MG63 (cell line): ENCODE measurements around the gene TMEM209. TPM values are rescaled to one million over a fixed set of nuclear protein-coding genes. Genes with fewer than 3 reads are reported as not detected.
"Not testable (repeated sequence)": the region's sequence is repeated elsewhere in the genome, so short reads cannot be mapped to it uniquely, and the experiment has no call there.

ENCODE experiments used
- DNase-seq: peaks from one replicate; pipeline ENCODE4 v3.0.0-alpha.2; 2020
- H3K27me3 ChIP-seq: fragments of 250-450 bp; sonication (Bioruptor Pico); 2 replicates; pipeline ENCODE4 v1.5.1; 2020; ENCODE audit warnings: mild to moderate bottlenecking, moderate library complexity
- H3K36me3 ChIP-seq: fragments of 250-450 bp; sonication (Bioruptor Pico); 2 replicates; pipeline ENCODE4 v1.5.1; 2020; ENCODE audit warnings: mild to moderate bottlenecking, moderate library complexity
- H3K4me3 ChIP-seq: fragments of 250-450 bp; sonication (Bioruptor Pico); 2 replicates; pipeline ENCODE4 v1.5.1; 2020; ENCODE audit warnings: mild to moderate bottlenecking, moderate library complexity
- H3K9me3 ChIP-seq: fragments of 250-450 bp; sonication (Bioruptor Pico); 2 replicates; pipeline ENCODE4 v1.5.1; 2020; ENCODE audit warnings: mild to moderate bottlenecking, moderate library complexity
- total RNA-seq: library from RNA; depleted of rRNA; stranded (reverse); fragments of >200 nt; shearing (Covaris generic); gene quantifications from 2 replicates; pipeline ENCODE4 v1.2.3, GENCODE V29; 2014; ENCODE audit warnings: low replicate concordance

The TMEM209 gene
- total RNA-seq, 1 experiment from 2014 or later = 5.1 TPM

DNA sequence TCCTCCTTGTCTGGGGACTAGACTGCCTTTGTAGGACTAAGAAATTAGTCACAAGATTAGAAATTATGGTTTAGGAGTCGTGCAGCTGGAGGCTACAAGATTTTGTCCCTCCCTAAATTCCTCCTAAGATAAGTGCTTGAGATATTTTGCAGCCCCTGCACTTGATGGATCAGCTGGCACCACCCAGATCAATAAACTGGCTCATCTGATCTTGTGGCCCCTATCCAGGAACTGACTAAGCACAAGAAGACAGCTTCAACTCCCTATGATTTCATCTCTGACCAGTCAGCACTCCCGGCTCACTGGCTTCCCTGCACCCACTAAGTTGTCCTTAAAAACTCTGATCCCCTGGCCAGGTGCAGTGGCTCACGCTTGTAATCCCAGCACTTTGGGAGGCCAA lies 19.7 kb upstream of the TMEM209 start:
- not testable (repeated sequence) for H3K9me3 ChIP-seq, H3K27me3 ChIP-seq, H3K36me3 ChIP-seq, H3K4me3 ChIP-seq
- DNase-seq = peak; percentile 55

DNA sequence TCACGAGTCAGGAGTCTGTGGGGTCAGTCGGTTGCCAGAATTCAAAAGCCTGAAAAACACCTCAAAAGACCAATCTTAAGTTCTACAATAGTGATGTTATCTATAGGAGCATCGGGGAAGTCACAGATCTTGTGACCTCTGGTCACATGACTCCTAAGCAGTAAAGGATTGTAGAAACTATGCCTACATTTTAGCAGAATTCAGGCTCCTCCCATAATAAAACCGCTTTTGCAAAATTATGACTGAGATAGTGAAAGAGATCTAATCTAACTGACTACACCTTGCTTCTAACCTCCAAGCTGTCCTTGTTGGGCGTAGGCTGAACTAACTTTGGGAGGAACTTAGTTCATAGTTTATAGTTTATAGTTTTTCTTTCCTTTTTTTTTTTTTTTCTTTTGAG lies 19.0 kb upstream of the TMEM209 start:
- Histone ChIP-seq H3K9me3 (no peaks in the 10 kb centered on the region), H3K27me3 (no peaks in the 10 kb centered on the region), H3K4me3 (no peak overlapping the region), H3K36me3 (no peaks in the 10 kb centered on the region)
- DNase-seq = no peak

DNA sequence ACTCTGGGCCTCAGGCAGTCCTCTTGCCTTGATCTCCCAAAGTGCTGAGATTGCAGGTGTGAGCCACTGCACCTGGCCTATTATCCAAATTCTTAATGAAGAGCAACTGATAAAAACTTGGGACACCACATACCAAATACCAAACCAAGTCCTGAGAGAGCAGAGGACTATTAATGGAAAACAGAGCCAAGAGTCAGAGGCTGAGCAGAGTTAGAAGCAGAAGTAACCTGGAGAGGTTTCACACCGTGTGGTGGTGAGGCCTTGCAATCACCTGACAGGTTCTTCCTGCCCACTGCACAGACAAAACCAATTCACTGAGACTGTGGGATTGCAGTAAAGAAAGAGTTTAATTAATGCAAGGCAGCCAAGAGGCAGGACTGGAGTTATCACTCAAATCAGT lies 18.4 kb upstream of the TMEM209 start:
- Histone ChIP-seq H3K4me3 (no peak overlapping the region), H3K27me3 (no peaks in the 10 kb centered on the region), H3K36me3 (no peaks in the 10 kb centered on the region), H3K9me3 (no peaks in the 10 kb centered on the region)
- no peak for DNase-seq

DNA sequence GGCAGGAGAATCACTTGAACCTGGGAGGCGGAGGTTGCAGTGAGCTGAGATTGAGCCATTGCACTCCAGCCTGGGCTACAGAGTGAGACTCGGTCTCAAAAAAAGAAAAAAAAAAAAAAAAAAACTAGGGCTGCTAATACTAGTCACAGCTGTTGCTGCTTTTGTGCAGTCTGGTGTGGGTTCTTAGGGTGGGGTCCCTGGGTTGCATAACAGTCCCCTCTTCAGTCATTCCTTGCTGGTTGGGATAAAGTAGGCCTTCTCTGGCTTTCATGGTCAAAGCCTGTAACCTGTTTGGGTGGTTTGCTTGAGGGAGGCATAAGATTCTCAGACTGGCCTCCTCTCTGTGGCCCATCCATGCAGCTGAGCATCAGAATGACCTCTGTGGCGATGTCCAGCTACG lies 16.5 kb upstream of the TMEM209 start:
- Histone ChIP-seq H3K27me3 (no peaks in the 10 kb centered on the region), H3K4me3 (no peak overlapping the region), H3K36me3 (no peaks in the 10 kb centered on the region), H3K9me3 (no peaks in the 10 kb centered on the region)
- DNase-seq = no peak

DNA sequence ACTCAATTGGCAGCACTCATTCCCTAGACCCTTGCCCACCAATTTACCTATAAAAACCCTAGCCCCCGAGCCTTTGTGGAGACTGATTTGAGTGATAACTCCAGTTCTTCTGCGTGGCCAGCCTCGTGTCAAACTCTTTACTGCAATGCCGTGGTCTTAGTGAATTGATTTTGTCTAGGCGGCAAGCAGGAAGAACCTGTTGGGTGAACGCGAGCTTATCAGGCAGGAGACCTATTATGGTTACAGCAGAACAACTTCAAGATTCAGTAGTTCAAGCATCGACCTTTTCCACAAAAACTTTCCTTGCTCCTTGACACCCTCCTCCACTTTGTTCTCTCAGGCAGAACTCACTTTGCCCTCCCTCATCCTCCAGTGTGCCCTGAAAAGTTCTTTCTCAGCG lies 14.7 kb upstream of the TMEM209 start:
- Histone ChIP-seq H3K9me3 (no peaks in the 10 kb centered on the region), H3K36me3 (no peaks in the 10 kb centered on the region), H3K27me3 (no peaks in the 10 kb centered on the region), H3K4me3 (no peak overlapping the region)
- DNase-seq = no peak

DNA sequence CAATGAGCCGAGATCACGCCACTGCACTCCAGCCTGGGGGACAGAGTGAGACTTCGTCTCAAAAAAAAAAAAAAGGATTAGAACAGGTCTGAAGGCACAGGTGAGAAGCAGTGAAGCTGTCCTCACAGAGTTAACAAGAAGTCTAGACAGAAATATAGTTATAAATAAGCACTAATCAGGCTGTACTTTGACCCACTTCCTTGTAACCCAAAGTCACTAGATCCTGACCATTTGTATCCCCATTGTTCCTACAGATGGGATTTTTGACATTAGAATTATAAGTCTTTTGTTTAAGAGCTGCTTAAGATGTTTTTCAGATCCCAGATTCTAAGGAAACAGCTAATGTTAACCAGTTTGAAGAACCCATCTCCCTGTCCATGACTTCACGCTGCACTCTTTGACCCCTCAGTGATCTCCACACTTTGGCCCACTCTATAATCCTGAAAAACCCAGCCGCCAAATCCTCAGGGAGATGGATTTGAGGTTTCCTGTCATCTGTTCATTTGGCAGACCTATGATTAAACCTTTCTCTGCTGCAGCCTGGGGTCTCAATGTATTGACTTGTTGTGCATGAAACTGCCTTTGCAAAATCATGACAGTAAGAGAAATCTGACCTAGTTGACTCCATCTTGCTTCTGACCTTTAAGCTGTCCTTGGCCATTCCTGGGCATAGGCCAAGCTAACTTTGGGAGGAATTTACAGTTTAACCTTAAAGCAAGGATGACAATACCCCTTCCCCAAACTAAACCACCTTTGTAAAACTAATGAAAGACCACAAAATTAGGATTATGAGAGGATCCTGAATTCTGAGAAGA lies 13.8 kb upstream of the TMEM209 start:
- no peaks in the 10 kb centered on the region for H3K36me3 ChIP-seq
- no peaks in the 10 kb centered on the region for H3K9me3 ChIP-seq
- H3K4me3 ChIP-seq = no peak overlapping the region
- DNase-seq = no peak
- H3K27me3 ChIP-seq = no peaks in the 10 kb centered on the region

DNA sequence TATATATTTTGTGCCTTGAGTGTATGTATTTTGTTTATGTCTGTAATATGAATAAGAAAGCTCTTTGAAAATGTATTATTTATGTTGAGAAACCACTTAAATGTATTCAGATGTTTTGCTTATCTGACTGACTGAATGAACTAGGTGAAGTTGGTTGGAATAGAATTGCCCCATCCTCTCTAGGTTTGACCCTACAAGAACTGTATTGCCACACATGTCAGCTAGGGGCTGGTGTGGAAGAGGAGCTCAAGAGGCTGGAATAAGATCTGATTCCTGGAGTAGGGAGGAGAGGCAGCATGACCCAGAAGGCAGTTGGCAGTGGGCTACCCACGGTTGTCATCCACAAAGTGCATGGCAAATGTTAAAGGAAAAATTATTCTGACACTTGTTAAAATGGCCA lies 11.5 kb upstream of the TMEM209 start:
- H3K27me3 ChIP-seq = no peaks in the 10 kb centered on the region
- no peaks in the 10 kb centered on the region for H3K36me3 ChIP-seq
- H3K4me3 ChIP-seq = no peak overlapping the region
- H3K9me3 ChIP-seq = no peaks in the 10 kb centered on the region
- DNase-seq = no peak

DNA sequence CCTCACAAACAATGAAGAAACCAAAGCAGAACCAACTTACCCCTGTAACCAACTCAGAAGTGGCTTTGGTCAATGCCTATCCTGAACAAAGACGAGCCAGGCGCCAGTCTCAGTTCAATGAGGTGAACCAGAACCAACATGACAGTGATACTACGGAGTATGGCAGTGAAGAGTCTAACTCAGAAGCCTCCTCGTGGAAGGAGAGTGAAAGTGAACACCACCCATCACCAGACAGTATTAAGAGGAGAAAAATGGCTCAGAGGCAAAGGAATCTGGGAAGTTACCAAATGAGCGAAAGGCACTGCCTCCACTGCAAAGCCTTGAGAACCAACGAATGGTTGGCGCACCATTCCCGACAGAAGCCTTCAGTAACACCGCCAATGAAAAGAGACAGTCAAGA lies 10.8 kb upstream of the TMEM209 start:
- Histone ChIP-seq H3K4me3 (no peak overlapping the region), H3K9me3 (no peaks in the 10 kb centered on the region), H3K27me3 (no peaks in the 10 kb centered on the region), H3K36me3 (no peaks in the 10 kb centered on the region)
- no peak for DNase-seq

DNA sequence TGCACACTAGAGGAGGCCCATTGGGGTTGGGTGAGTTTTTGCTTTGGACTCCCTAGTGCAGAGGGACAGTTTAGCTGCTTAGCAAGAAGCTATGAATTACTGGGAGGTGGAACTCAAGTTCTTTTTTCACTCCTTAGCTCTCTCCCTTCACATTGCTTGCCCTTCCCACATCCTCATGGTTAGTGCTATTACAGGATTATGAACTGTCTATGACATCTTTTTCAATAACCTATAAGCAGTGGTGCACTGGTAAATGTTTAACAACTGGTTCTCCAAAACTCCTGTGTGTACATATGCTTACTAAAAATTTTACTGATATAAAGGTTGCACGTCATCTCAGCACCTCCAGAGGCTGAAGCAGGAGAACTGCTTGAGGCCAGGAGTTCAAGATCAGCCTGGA lies 8.6 kb upstream of the TMEM209 start:
- H3K4me3 ChIP-seq = no peak overlapping the region
- H3K9me3 ChIP-seq = no peaks in the 10 kb centered on the region

DNA sequence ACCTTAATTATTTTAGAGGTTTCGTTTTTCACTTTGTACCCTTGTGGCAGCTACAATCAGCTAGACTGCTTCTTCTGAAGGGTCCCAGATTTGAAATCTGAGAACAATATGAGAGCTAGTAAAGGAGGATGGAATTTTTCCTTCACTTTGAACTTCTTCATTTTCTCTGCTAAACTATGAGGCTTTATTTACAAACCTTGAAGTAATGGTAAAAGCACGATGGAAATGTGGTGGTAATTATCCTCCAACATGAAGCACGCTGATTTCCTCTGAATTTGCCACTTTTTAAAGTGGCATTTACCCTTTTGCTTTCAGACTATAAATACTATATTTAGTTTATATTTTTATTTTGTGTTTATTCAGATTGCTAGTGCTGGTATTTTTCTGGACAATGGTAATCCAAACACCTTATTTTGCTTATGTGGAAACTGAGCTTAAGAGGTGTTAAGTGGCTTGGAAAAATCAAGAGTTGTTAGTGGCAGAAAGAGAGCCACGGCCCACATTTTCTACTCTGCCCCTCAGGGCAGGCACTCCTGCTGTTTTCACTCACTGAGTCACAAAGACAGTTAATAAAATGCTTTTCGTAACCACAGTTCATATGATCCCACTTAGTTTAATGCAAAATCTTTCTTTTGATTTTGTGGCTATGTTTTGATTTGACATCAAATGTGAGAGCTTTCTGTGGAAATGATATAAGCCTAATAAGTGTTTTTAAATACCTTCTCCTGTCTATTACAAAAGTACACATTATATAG lies 5.2 kb upstream of the TMEM209 start:
- H3K36me3 ChIP-seq = no peaks in the 10 kb centered on the region
- 0 out of 2 replicates have a peak overlapping the region, but pooled peaks have one; percentile 5 for H3K4me3 ChIP-seq
- H3K27me3 ChIP-seq = no peaks in the 10 kb centered on the region

More for the DNA sequence above, 8.6 kb upstream of the TMEM209 start:
- Histone ChIP-seq H3K27me3 (no peaks in the 10 kb centered on the region), H3K36me3 (no peaks in the 10 kb centered on the region)
- DNase-seq = no peak

DNA sequence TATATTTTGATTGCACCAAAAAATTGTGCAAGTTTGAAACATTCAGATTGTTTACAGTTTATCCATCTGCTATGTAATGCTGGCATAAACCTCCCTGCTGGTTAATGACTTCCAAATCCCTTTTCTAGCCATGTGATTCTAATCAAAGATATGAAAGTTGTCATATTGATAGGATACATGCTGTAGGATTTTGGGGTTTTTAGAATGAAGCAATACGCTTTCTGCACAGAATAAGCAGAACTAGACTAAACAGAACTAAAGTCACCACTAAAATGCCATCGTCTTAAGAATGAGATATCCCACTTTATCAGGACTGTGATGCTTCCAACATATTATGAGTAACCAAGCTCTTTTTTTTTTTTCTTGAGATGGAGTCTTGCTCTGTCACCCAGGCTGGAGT lies 3.3 kb upstream of the TMEM209 start:
- Histone ChIP-seq H3K36me3 (peaks cover 7% of the 10 kb centered on the region), H3K4me3 (no peak overlapping the region), H3K9me3 (no peaks in the 10 kb centered on the region), H3K27me3 (no peaks in the 10 kb centered on the region)
- no peak for DNase-seq

More for the DNA sequence above, 5.2 kb upstream of the TMEM209 start:
- DNase-seq = peak; percentile 27
- no peaks in the 10 kb centered on the region for H3K9me3 ChIP-seq

DNA sequence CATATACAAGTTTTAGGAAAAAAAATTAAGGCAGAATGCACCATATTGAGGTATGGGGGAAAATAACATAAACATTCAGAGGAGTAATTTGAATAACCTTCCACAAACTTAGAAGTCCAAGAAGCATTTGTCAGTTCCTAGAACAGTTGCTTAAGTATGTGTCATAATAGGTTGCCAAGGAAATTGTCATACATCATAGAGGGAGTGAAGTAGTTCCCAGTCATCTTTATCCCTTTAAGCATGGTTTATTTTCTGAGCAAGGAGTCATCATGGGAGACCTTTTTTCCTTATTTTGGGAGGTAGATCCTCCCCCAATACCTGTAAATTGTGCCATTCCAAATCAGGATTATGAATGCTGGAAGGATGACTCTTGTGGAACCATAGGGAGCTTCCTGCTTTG lies 2.4 kb upstream of the TMEM209 start, which contains the start of gene SSMEM1:
SSMEM1 (plus strand) TSS at position 219 of the 400 bp plus-strand sequence; CDS start at position 270, 51 bp downstream.
- no peak for DNase-seq
- H3K9me3 ChIP-seq = no peaks in the 10 kb centered on the region
- no peaks in the 10 kb centered on the region for H3K27me3 ChIP-seq
- no peak within 1 kb of the TSS for H3K4me3 ChIP-seq
- H3K36me3 ChIP-seq = peaks cover 13% of the 10 kb centered on the region

DNA sequence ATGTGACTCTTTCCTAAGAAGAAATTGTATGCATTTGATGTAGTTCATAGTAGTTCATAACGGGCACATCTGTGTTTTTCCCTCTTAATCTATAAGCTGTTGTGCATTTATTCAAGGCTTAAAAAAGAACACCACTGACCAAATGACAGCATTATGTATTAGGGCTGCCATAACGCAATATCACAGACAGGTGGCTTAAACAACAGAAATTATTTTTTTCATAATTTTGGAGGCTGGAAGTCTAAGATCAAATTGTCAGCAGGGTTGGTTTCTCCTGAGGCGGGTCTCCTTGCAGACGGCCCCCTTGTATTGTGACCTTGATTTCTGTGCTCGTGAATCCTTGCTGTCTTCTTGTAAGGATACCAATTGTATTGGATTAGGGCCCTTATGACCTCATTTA lies 1.8 kb upstream of the TMEM209 start:
- no peaks in the 10 kb centered on the region for H3K9me3 ChIP-seq
- peaks cover 17% of the 10 kb centered on the region for H3K36me3 ChIP-seq
- H3K4me3 ChIP-seq = no peak overlapping the region
- DNase-seq = no peak
- no peaks in the 10 kb centered on the region for H3K27me3 ChIP-seq

DNA sequence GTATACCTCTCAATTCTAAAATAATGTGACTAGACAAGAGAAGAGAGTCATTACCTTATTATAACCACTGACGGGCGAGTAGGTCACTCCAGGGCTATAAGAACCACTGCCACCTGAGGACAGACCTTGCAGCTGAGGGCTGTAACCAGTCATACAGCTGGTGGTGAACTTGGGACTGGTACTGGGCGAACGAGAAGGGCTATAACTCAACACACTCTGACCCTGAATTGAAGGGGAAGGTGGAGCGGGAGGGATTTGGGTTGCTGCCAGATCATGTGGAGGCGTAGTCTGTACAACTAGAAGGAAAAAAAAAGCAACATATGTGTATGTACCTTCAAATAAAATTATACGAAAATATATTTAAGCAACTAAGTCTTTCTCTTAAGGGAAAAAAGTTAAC lies 3.4 kb downstream of the TMEM209 start:
- Histone ChIP-seq H3K36me3 (peaks cover 55% of the 10 kb centered on the region), H3K4me3 (no peak overlapping the region), H3K27me3 (no peaks in the 10 kb centered on the region), H3K9me3 (no peaks in the 10 kb centered on the region)
- DNase-seq = no peak

DNA sequence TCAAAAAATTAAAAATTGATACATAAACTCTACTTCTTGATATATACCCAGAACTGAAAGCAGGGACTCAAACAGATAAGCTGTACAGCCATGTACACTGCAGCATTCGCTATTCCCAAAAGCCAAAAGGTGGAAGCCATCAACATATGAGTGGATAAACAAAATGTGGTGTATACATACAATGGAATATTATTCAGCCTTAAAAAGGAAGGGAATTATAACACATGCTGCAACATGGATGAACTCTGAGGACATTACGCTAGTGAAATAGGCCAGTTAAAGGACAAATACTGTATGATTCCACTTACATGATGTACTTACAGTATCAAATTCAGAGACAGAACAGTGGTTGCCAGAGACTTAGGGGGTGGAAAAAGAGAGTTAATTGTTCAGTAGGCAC lies 8.1 kb downstream of the TMEM209 start:
- Histone ChIP-seq H3K27me3 (no peaks in the 10 kb centered on the region), H3K36me3 (peaks cover 47% of the 10 kb centered on the region), H3K4me3 (no peak overlapping the region), H3K9me3 (no peaks in the 10 kb centered on the region)
- no peak for DNase-seq

DNA sequence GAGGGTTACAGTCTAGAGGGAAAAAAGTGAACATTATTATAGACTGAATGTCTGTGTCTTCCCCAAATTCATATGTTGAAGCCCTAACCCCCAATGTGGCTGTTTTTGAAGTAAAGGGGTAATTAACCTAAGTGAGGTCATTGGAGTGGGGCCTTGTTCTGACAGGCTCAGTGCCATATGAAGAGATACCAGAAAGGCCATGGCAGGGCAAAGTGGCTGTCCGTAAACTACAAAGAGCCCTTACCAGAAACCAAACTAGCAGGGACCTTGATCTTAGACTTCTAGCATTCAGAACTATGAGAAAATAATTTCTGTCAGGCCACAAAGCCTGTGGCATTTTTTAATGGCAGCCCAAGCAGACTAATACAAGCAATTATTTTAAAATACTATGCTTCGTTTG lies 8.7 kb downstream of the TMEM209 start:
- no peak for DNase-seq
- H3K36me3 ChIP-seq = peaks cover 43% of the 10 kb centered on the region
- no peaks in the 10 kb centered on the region for H3K9me3 ChIP-seq
- H3K27me3 ChIP-seq = no peaks in the 10 kb centered on the region
- H3K4me3 ChIP-seq = no peak overlapping the region

DNA sequence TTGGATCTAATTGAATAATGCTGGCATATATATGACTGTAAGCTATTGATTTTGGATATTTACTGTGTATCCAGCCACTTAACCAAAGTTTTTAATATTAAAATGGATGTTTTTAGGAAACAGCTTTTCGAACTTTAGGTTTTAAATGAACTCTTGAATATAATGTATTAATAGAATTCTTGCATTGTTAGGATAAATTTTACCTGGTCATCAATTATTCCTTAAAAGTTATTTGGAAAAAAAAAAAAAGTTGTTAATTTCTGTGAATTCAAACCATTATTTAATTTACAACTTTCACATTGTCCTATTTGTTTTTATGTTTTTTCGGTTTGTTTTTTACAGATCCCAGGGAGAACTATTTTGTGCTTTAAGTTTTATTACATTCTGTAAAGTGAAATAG lies 9.8 kb downstream of the TMEM209 start:
- Histone ChIP-seq H3K27me3 (no peaks in the 10 kb centered on the region), H3K4me3 (no peak overlapping the region), H3K9me3 (no peaks in the 10 kb centered on the region), H3K36me3 (peaks cover 44% of the 10 kb centered on the region)
- DNase-seq = no peak

DNA sequence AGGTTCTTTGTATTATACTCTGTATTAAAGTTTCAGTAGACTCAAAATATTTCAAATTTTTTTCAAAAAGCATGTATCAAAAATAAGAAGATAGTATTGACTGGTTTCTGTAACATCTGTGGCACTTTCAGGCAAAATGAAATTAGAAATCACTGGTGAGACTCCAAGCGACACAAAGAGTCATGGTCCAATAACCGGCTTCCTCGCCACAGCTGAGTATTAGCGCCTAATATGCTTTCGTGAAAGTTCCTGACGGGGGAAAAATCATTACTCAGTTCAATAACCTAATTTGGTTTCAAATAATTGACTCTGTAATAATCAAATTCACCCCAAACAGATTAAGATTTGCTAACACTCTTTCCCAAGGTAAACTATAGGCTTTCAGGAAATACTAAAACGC lies 13.4 kb downstream of the TMEM209 start:
- no peaks in the 10 kb centered on the region for H3K27me3 ChIP-seq
- no peaks in the 10 kb centered on the region for H3K9me3 ChIP-seq
- no peak overlapping the region for H3K4me3 ChIP-seq
- no peak for DNase-seq
- peaks cover 26% of the 10 kb centered on the region for H3K36me3 ChIP-seq
